ENCODE measurements around the gene ACER3.

DNA sequence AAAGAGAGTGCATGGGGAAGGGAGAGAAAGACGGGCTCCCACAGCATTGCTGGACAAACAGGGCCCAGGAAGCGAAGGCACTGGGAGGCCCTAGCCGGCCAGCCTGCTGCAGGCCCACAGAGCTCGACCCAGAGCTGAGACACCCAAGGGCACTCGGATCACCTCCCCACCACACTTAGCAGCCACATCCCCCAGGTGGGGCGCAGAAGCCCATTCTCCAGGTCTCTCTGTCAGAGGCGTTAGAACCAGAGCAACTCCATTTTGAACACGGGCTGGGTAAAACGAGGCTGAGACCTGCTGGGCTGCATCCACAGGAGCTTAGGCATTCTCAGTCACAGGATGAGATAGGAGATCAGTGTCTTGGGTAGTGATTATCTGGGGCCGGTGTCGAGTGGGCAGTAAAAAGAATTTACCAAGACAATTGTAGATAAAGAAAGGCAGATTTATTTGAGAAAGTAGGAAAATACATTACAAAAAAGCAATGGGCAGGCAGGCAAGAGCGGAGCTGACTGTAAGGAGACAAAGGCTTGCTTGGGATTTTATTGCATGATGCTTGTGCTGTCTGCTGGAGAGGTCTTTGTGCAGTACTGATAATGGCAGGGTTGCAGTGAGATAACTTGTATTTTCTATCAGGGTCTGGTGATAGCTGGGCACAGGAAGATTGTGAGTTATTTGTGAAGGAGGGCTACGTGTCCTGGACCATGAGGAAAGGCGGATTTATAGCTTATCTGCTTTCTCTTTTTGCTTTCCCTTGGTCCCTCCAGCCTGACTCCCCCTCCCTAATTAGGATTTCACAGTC is 192.7 kb downstream of the ACER3 start:
- no peak for TF ChIP-seq CTCF (IDR thresholded peaks at IDR 0.05; ENCODE audit: low read depth, low read length)
- TF ChIP-seq EZH2phosphoT487 (IDR thresholded peaks at IDR 0.05; ENCODE audit: low read depth): no peak
